ENCODE data around the gene EBLN2. TPM values are rescaled to one million over a fixed set of nuclear protein-coding genes. Genes with fewer than 3 reads are reported as not detected.

Gene EBLN2
- total RNA-seq, 2 experiments from 2014 or later = 5.1 to 6.2 TPM

- peaks cover 10% of the 10 kb centered on the region for H3K36me3 Mint-ChIP-seq
- DNase-seq (no peak), ATAC-seq (no peak)
- no peaks in the 10 kb centered on the region for H3K27me3 Mint-ChIP-seq
- H3K4me1 Mint-ChIP-seq = peaks cover 38% of the 10 kb centered on the region
- no peak overlapping the region for H3K4me3 Mint-ChIP-seq
- H3K9me3 Mint-ChIP-seq (ENCODE audit: low read depth) = no peaks in the 10 kb centered on the region
- CTCF ChIA-PET = no interaction called here
- H3K27ac Mint-ChIP-seq = no peak overlapping the region
Measured at GRCh38 chr3:73069775-73070444, 8.5 kb downstream of the EBLN2 start.

GRCh38 chr3:73070675-73071575 lies 9.5 kb downstream of the EBLN2 start:
- H3K27ac Mint-ChIP-seq = no peak overlapping the region
- H3K4me1 Mint-ChIP-seq = peaks cover 38% of the 10 kb centered on the region

GRCh38 chr3:73071952-73072351 lies 10.5 kb downstream of the EBLN2 start:
- DNase-seq (no peak), ATAC-seq (no peak)
- no peaks in the 10 kb centered on the region for H3K36me3 Mint-ChIP-seq
- no peak overlapping the region for H3K4me3 Mint-ChIP-seq
- H3K4me1 Mint-ChIP-seq = peaks cover 35% of the 10 kb centered on the region
- no peaks in the 10 kb centered on the region for H3K9me3 Mint-ChIP-seq (ENCODE audit: low read depth)
- no peak overlapping the region for H3K27ac Mint-ChIP-seq
- CTCF ChIA-PET = no interaction called here
- no peaks in the 10 kb centered on the region for H3K27me3 Mint-ChIP-seq

More at GRCh38 chr3:73070675-73071575, 9.5 kb downstream of the EBLN2 start:
- Mint-ChIP-seq H3K27me3 (no peaks in the 10 kb centered on the region), H3K4me3 (no peak overlapping the region), H3K9me3 (ENCODE audit: low read depth) (no peaks in the 10 kb centered on the region), H3K36me3 (peaks cover 4% of the 10 kb centered on the region)
- DNase-seq (no peak), ATAC-seq (no peak)
- CTCF ChIA-PET = no interaction called here

- H3K27me3 Mint-ChIP-seq = no peaks in the 10 kb centered on the region
- H3K4me3 Mint-ChIP-seq = no peak overlapping the region
- H3K36me3 Mint-ChIP-seq = no peaks in the 10 kb centered on the region
- H3K27ac Mint-ChIP-seq = no peak overlapping the region
- ATAC-seq (no peak), DNase-seq (peak; percentile 53)
- peaks cover 35% of the 10 kb centered on the region for H3K4me1 Mint-ChIP-seq
- CTCF ChIA-PET = interaction anchor here (0.9 kb wide), 1 partner anchor 16 kb away, joined by 3 read pairs; no protein-coding TSS in a partner anchor
- no peaks in the 10 kb centered on the region for H3K9me3 Mint-ChIP-seq (ENCODE audit: low read depth)
Measured at GRCh38 chr3:73072634-73073033, 11.2 kb downstream of the EBLN2 start.

GRCh38 chr3:73073091-73073707 lies 11.7 kb downstream of the EBLN2 start:
- H3K4me1 Mint-ChIP-seq = peaks cover 36% of the 10 kb centered on the region
- H3K27me3 Mint-ChIP-seq = no peaks in the 10 kb centered on the region
- H3K4me3 Mint-ChIP-seq = no peak overlapping the region
- H3K27ac Mint-ChIP-seq = no peak overlapping the region
- no peak for DNase-seq
- no peaks in the 10 kb centered on the region for H3K36me3 Mint-ChIP-seq
- CTCF ChIA-PET = interaction anchor here (0.9 kb wide), 1 partner anchor 17 kb away, joined by 3 read pairs; no protein-coding TSS in a partner anchor
- ATAC-seq = no peak
- no peaks in the 10 kb centered on the region for H3K9me3 Mint-ChIP-seq (ENCODE audit: low read depth)

- no peak overlapping the region for H3K4me3 Mint-ChIP-seq
- H3K9me3 Mint-ChIP-seq (ENCODE audit: low read depth) = no peaks in the 10 kb centered on the region
- no peak overlapping the region for H3K27ac Mint-ChIP-seq
- DNase-seq (no peak), ATAC-seq (no peak)
- H3K27me3 Mint-ChIP-seq = no peaks in the 10 kb centered on the region
- no peaks in the 10 kb centered on the region for H3K36me3 Mint-ChIP-seq
- peaks cover 37% of the 10 kb centered on the region for H3K4me1 Mint-ChIP-seq
- CTCF ChIA-PET = no interaction called here
Measured at GRCh38 chr3:73074781-73075180, 13.3 kb downstream of the EBLN2 start.

GRCh38 chr3:73080216-73080966 lies 18.9 kb downstream of the EBLN2 start:
- no peak overlapping the region for H3K4me3 Mint-ChIP-seq
- H3K4me1 Mint-ChIP-seq = peaks cover 10% of the 10 kb centered on the region
- H3K9me3 Mint-ChIP-seq (ENCODE audit: low read depth) = no peaks in the 10 kb centered on the region
- no peaks in the 10 kb centered on the region for H3K27me3 Mint-ChIP-seq
- H3K27ac Mint-ChIP-seq = peak overlapping the region; percentile 52
- ATAC-seq = no peak
- DNase-seq = no peak
- no peaks in the 10 kb centered on the region for H3K36me3 Mint-ChIP-seq
- CTCF ChIA-PET = interaction anchor here (1.0 kb wide), 1 partner anchor 15 kb away, joined by 3 read pairs; no protein-coding TSS in a partner anchor

GRCh38 chr3:73081140-73081539 lies 19.7 kb downstream of the EBLN2 start:
- no peak overlapping the region for H3K27ac Mint-ChIP-seq
- CTCF ChIA-PET = interaction anchor here (1.0 to 1.9 kb wide), 2 partner anchors 15 to 230 kb away, joined by 3 to 4 read pairs; no protein-coding TSS in a partner anchor
- no peaks in the 10 kb centered on the region for H3K36me3 Mint-ChIP-seq
- no peak for DNase-seq
- no peak for ATAC-seq
- H3K4me1 Mint-ChIP-seq = peaks cover 13% of the 10 kb centered on the region
- H3K27me3 Mint-ChIP-seq = no peaks in the 10 kb centered on the region
- H3K4me3 Mint-ChIP-seq = no peak overlapping the region
- no peaks in the 10 kb centered on the region for H3K9me3 Mint-ChIP-seq (ENCODE audit: low read depth)

- CTCF ChIA-PET = interaction anchor here (1.5 to 3.2 kb wide), 2 partner anchors 11 to 233 kb away, joined by 3 to 11 read pairs; no protein-coding TSS in a partner anchor
Measured at GRCh38 chr3:73084170-73084569, 22.7 kb downstream of the EBLN2 start.

GRCh38 chr3:73086071-73086494 lies 24.6 kb downstream of the EBLN2 start:
- Mint-ChIP-seq H3K27me3 (no peaks in the 10 kb centered on the region), H3K36me3 (no peaks in the 10 kb centered on the region), H3K4me3 (no peak overlapping the region), H3K9me3 (ENCODE audit: low read depth) (no peaks in the 10 kb centered on the region), H3K4me1 (peaks cover 5% of the 10 kb centered on the region), H3K27ac (no peak overlapping the region)
- ATAC-seq (peak; percentile 57), DNase-seq (peak; percentile 52)
- CTCF ChIA-PET = interaction anchor here (0.7 to 3.2 kb wide), 15 partner anchors 10 to 416 kb away, joined by 3 to 21 read pairs (median 3); partner anchors contain the start of gene SHQ1

More at GRCh38 chr3:73084170-73084569, 22.7 kb downstream of the EBLN2 start:
- no peaks in the 10 kb centered on the region for H3K27me3 Mint-ChIP-seq
- no peaks in the 10 kb centered on the region for H3K9me3 Mint-ChIP-seq (ENCODE audit: low read depth)
- DNase-seq (no peak), ATAC-seq (no peak)
- H3K4me1 Mint-ChIP-seq = peaks cover 13% of the 10 kb centered on the region
- no peak overlapping the region for H3K4me3 Mint-ChIP-seq
- H3K27ac Mint-ChIP-seq = no peak overlapping the region
- no peaks in the 10 kb centered on the region for H3K36me3 Mint-ChIP-seq

GRCh38 chr3:73094129-73094528 lies 32.7 kb downstream of the EBLN2 start:
- Mint-ChIP-seq H3K27ac (no peak overlapping the region), H3K27me3 (peaks cover 11% of the 10 kb centered on the region), H3K4me3 (no peak overlapping the region), H3K4me1 (peaks cover 8% of the 10 kb centered on the region), H3K9me3 (ENCODE audit: low read depth) (no peaks in the 10 kb centered on the region), H3K36me3 (no peaks in the 10 kb centered on the region)
- CTCF ChIA-PET = no interaction called here
- DNase-seq = no peak
- ATAC-seq = no peak

- Mint-ChIP-seq H3K27ac (no peak overlapping the region), H3K9me3 (ENCODE audit: low read depth) (no peaks in the 10 kb centered on the region), H3K36me3 (no peaks in the 10 kb centered on the region), H3K27me3 (peaks cover 11% of the 10 kb centered on the region), H3K4me3 (no peak overlapping the region), H3K4me1 (peaks cover 8% of the 10 kb centered on the region)
- no peak for ATAC-seq
- DNase-seq = no peak
- CTCF ChIA-PET = interaction anchor here (2.0 kb wide), 1 partner anchor 10 kb away, joined by 11 read pairs; no protein-coding TSS in a partner anchor
Measured at GRCh38 chr3:73094951-73095350, 33.5 kb downstream of the EBLN2 start.
